HG02884 (cell line): ENCODE results near the gene MIB2.

Experiments used
- ATAC-seq: cut with Tn5 transposase; IDR thresholded peaks from one replicate; pipeline ENCODE4 v1.9.1; 2021; ENCODE audit warnings: mild to moderate bottlenecking, moderate library complexity; ENCODE audit not compliant: unreplicated experiment

The MIB2 gene

GRCh38 chr1:1677718-1678580, 62.6 kb downstream of the MIB2 start:
- peak; percentile 54 for ATAC-seq

- ATAC-seq: no peak
These were observed 63.5 kb downstream of the MIB2 start for GRCh38 chr1:1678581-1679380.
